DOHH2 (cell line): Measurements from ENCODE around the gene C11orf65.

Experiments used
- H3F3A ChIP-seq: fragments of 200-600 bp; sonication (generic), shearing (Covaris generic); 2 replicates; pipeline ENCODE4 v1.6.0; 2016; ENCODE audit warnings: antibody characterized with exemption, mild to moderate bottlenecking; ENCODE audit not compliant: control insufficient read depth, insufficient read depth
- H3K27ac ChIP-seq: fragments of 200-600 bp; sonication (generic); 2 replicates; pipeline ENCODE4 v1.5.1; 2014; ENCODE audit warnings: low read depth, mild to moderate bottlenecking, low read length, moderate library complexity
- H3K27me3 ChIP-seq: fragments of 200-600 bp; sonication (generic); 2 replicates; pipeline ENCODE4 v1.6.1; 2014; ENCODE audit warnings: mild to moderate bottlenecking, low read length, mixed read lengths; ENCODE audit not compliant: control insufficient read depth
- H3K36me3 ChIP-seq: fragments of 200-600 bp; sonication (generic); 2 replicates; pipeline ENCODE4 v1.6.1; 2014; ENCODE audit warnings: mild to moderate bottlenecking, low read length, moderate library complexity, mixed read lengths; ENCODE audit not compliant: control insufficient read depth
- H3K4me1 ChIP-seq: fragments of 200-600 bp; sonication (generic); 2 replicates; pipeline ENCODE4 v1.6.1; 2014; ENCODE audit warnings: mild to moderate bottlenecking, low read length, mixed read lengths; ENCODE audit not compliant: control insufficient read depth
- H3K4me2 ChIP-seq: fragments of 200-600 bp; sonication (generic); 2 replicates; pipeline ENCODE4 v1.6.0; 2014; ENCODE audit warnings: mild to moderate bottlenecking, low read length, moderate library complexity
- H3K4me3 ChIP-seq: fragments of 200-600 bp; sonication (generic); 2 replicates; pipeline ENCODE4 v1.5.1; 2014; ENCODE audit warnings: mild to moderate bottlenecking, low read length, mixed read lengths
- H3K79me2 ChIP-seq: fragments of 200-600 bp; sonication (generic); 2 replicates; pipeline ENCODE4 v1.6.1; 2014; ENCODE audit warnings: mild to moderate bottlenecking, low read length, mixed read lengths; ENCODE audit not compliant: control insufficient read depth
- H3K9me2 ChIP-seq: fragments of 200-600 bp; sonication (generic); replicated peaks from 2 replicates; pipeline ENCODE4 v1.6.1; 2014; ENCODE audit warnings: mild to moderate bottlenecking, low read length, mixed read lengths; ENCODE audit not compliant: control insufficient read depth
- H3K9me3 ChIP-seq: fragments of 200-600 bp; sonication (generic); 2 replicates; pipeline ENCODE4 v1.6.1; 2014; ENCODE audit warnings: antibody characterized with exemption, low read length, mixed read lengths; ENCODE audit not compliant: control insufficient read depth, insufficient read depth
- H4K20me1 ChIP-seq: fragments of 200-600 bp; sonication (generic); 2 replicates; pipeline ENCODE4 v1.6.0; 2014; ENCODE audit warnings: low read depth, mild to moderate bottlenecking, antibody characterized with exemption, low read length, moderate library complexity; ENCODE audit not compliant: control insufficient read depth, insufficient read depth
- EZH2phosphoT487 ChIP-seq: fragments of 200-600 bp; sonication (generic); IDR thresholded peaks from 2 replicates; pipeline ENCODE4 v1.6.1; 2017; ENCODE audit warnings: borderline replicate concordance, mild to moderate bottlenecking, antibody characterized with exemption, low read length, moderate library complexity, mixed read lengths
- TF ChIP-seq, protein P1 (sequence below): fragments of 200-600 bp; sonication (generic); IDR thresholded peaks from one replicate; pipeline ENCODE4 v1.5.1; 2014; ENCODE audit warnings: antibody characterized with exemption, mild to moderate bottlenecking, low read depth, low read length; ENCODE audit not compliant: poor library complexity, severe bottlenecking

C11orf65 gene

DNA sequence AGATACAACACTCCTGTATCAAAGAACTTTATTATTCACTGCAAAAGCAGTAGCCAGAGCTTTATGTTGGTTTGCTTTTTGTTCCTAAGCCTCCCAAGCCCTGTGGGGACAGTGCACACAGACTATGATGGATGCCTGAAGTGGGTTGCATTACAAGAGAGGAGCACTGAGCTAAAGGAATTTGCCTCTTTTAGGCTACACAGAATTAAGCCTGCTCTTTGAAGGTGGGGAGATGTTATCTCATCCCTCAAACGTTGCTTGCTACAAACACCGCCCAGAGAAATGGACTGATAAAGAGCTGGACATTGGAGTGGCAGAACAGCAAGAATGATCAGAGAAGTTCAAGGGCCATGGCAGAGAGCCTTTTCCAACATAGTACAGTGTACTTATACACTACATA is 33.4 kb upstream of the C11orf65 start:
- Histone ChIP-seq H3K4me3 (no peak overlapping the region), H3K9me2 (no peaks in the 10 kb centered on the region), H3K79me2 (no peaks in the 10 kb centered on the region), H3K4me2 (no peak overlapping the region), H3K9me3 (no peaks in the 10 kb centered on the region), H3K4me1 (peaks cover 14% of the 10 kb centered on the region), H3F3A (no peaks in the 10 kb centered on the region), H3K27ac (no peak overlapping the region), H4K20me1 (no peaks in the 10 kb centered on the region), H3K27me3 (peaks cover 11% of the 10 kb centered on the region), H3K36me3 (no peaks in the 10 kb centered on the region)
- TF ChIP-seq, protein P1, sequence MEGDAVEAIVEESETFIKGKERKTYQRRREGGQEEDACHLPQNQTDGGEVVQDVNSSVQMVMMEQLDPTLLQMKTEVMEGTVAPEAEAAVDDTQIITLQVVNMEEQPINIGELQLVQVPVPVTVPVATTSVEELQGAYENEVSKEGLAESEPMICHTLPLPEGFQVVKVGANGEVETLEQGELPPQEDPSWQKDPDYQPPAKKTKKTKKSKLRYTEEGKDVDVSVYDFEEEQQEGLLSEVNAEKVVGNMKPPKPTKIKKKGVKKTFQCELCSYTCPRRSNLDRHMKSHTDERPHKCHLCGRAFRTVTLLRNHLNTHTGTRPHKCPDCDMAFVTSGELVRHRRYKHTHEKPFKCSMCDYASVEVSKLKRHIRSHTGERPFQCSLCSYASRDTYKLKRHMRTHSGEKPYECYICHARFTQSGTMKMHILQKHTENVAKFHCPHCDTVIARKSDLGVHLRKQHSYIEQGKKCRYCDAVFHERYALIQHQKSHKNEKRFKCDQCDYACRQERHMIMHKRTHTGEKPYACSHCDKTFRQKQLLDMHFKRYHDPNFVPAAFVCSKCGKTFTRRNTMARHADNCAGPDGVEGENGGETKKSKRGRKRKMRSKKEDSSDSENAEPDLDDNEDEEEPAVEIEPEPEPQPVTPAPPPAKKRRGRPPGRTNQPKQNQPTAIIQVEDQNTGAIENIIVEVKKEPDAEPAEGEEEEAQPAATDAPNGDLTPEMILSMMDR, result no peak
- no peak for TF ChIP-seq EZH2phosphoT487

- no peaks in the 10 kb centered on the region for H3K9me2 ChIP-seq
- H3K27me3 ChIP-seq, result peaks cover 11% of the 10 kb centered on the region
- no peak overlapping the region for H3K4me3 ChIP-seq
- H3K4me1 ChIP-seq, result peaks cover 14% of the 10 kb centered on the region
- no peak overlapping the region for H3K4me2 ChIP-seq
- TF ChIP-seq, protein P1, result no peak
- TF ChIP-seq EZH2phosphoT487, result no peak
- no peak overlapping the region for H3K27ac ChIP-seq
- no peaks in the 10 kb centered on the region for H3K9me3 ChIP-seq
- H3K36me3 ChIP-seq, result no peaks in the 10 kb centered on the region
- H3F3A ChIP-seq, result no peaks in the 10 kb centered on the region
- H3K79me2 ChIP-seq, result no peaks in the 10 kb centered on the region
- H4K20me1 ChIP-seq, result no peaks in the 10 kb centered on the region
Observed at GRCh38 chr11:108500169-108500568, 32.8 kb upstream of the C11orf65 start.

- Histone ChIP-seq H3K27me3 (peaks cover 11% of the 10 kb centered on the region), H3K4me2 (peak overlapping the region; percentile 79), H3F3A (no peaks in the 10 kb centered on the region), H4K20me1 (no peaks in the 10 kb centered on the region), H3K27ac (no peak overlapping the region), H3K9me3 (no peaks in the 10 kb centered on the region), H3K36me3 (no peaks in the 10 kb centered on the region), H3K9me2 (no peaks in the 10 kb centered on the region), H3K4me1 (peaks cover 14% of the 10 kb centered on the region), H3K4me3 (peak overlapping the region; percentile 76), H3K79me2 (no peaks in the 10 kb centered on the region)
- TF ChIP-seq, protein P1, result no peak
- TF ChIP-seq EZH2phosphoT487, result no peak
Observed at GRCh38 chr11:108498816-108499408, 31.6 kb upstream of the C11orf65 start.
